HEK293 (cell line): ENCODE data around the gene ARSB.

Experiments
- GFI1B ChIP-seq: fragments of 450-650 bp; formaldehyde crosslinking; IDR thresholded peaks from 2 replicates; pipeline ENCODE4 v1.5.1; 2016; ENCODE audit warnings: missing biosample characterization, missing genetic modification characterization
- SP2 ChIP-seq: fragments of 450-650 bp; formaldehyde crosslinking; IDR thresholded peaks from 2 replicates; pipeline ENCODE4 v1.5.1; 2016; ENCODE audit warnings: missing biosample characterization, missing genetic modification characterization
- ZIC2 ChIP-seq: fragments of 450-650 bp; formaldehyde crosslinking; IDR thresholded peaks from 2 replicates; pipeline ENCODE4 v1.5.1; 2016; ENCODE audit warnings: missing biosample characterization, missing genetic modification characterization
- ZNF112 ChIP-seq: fragments of 450-650 bp; formaldehyde crosslinking; IDR thresholded peaks from 2 replicates; pipeline ENCODE4 v1.5.0; 2017; ENCODE audit warnings: missing biosample characterization, missing genetic modification characterization
- ZNF132 ChIP-seq: fragments of 450-650 bp; formaldehyde crosslinking; IDR thresholded peaks from 2 replicates; pipeline ENCODE4 v1.5.1; 2017; ENCODE audit warnings: missing biosample characterization, missing genetic modification characterization, borderline replicate concordance
- ZNF19 ChIP-seq: fragments of 450-650 bp; formaldehyde crosslinking; IDR thresholded peaks from 2 replicates; pipeline ENCODE4; 2016; ENCODE audit warnings: missing biosample characterization, missing genetic modification characterization, low read depth
- ZNF202 ChIP-seq: fragments of 450-650 bp; formaldehyde crosslinking; IDR thresholded peaks from 2 replicates; pipeline ENCODE4 v1.5.1; 2016; ENCODE audit warnings: missing biosample characterization, missing genetic modification characterization, borderline replicate concordance
- ZNF221 ChIP-seq: fragments of 450-650 bp; formaldehyde crosslinking; IDR thresholded peaks from 2 replicates; pipeline ENCODE4 v1.5.1; 2017; ENCODE audit warnings: missing biosample characterization, missing genetic modification characterization, borderline replicate concordance
- ZNF239 ChIP-seq: fragments of 450-650 bp; formaldehyde crosslinking; IDR thresholded peaks from 2 replicates; pipeline ENCODE4 v1.5.1; 2016; ENCODE audit warnings: missing biosample characterization, missing genetic modification characterization
- ZNF324 ChIP-seq: fragments of 450-650 bp; formaldehyde crosslinking; IDR thresholded peaks from 2 replicates; pipeline ENCODE4 v1.5.1; 2016; ENCODE audit warnings: missing biosample characterization, missing genetic modification characterization
- ZNF341 ChIP-seq: fragments of 450-650 bp; formaldehyde crosslinking; IDR thresholded peaks from 2 replicates; pipeline ENCODE4; 2016; ENCODE audit warnings: low read depth, missing biosample characterization, missing genetic modification characterization
- ZNF366 ChIP-seq: fragments of 450-650 bp; formaldehyde crosslinking; conservative IDR thresholded peaks from 2 replicates; pipeline ENCODE4 v1.5.1; 2016; ENCODE audit warnings: missing biosample characterization, missing genetic modification characterization
- ZNF423 ChIP-seq: fragments of 450-650 bp; formaldehyde crosslinking; IDR thresholded peaks from 2 replicates; pipeline ENCODE4 v1.5.1; 2016; ENCODE audit warnings: missing biosample characterization, missing genetic modification characterization
- ZNF510 ChIP-seq: fragments of 450-650 bp; formaldehyde crosslinking; IDR thresholded peaks from 2 replicates; pipeline ENCODE4 v1.5.1; 2018; ENCODE audit warnings: mild to moderate bottlenecking, missing genetic modification characterization, missing biosample characterization; ENCODE audit not compliant: insufficient replicate concordance
- ZNF521 ChIP-seq: fragments of 450-650 bp; formaldehyde crosslinking; IDR thresholded peaks from 2 replicates; pipeline ENCODE4 v1.5.1; 2017; ENCODE audit warnings: missing biosample characterization, mild to moderate bottlenecking, missing genetic modification characterization
- ZNF558 ChIP-seq: fragments of 450-650 bp; formaldehyde crosslinking; IDR thresholded peaks from 2 replicates; pipeline ENCODE4 v1.5.1; 2016; ENCODE audit warnings: missing biosample characterization, missing genetic modification characterization
- ZNF561 ChIP-seq: fragments of 450-650 bp; IDR thresholded peaks from 2 replicates; pipeline ENCODE4 v1.5.1; 2018; ENCODE audit warnings: missing biosample characterization, missing genetic modification characterization, borderline replicate concordance
- ZNF596 ChIP-seq: fragments of 450-650 bp; IDR thresholded peaks from 2 replicates; pipeline ENCODE4 v1.5.0; 2018; ENCODE audit warnings: missing biosample characterization, mild to moderate bottlenecking, missing genetic modification characterization, moderate library complexity
- ZNF626 ChIP-seq: fragments of 450-650 bp; sonication (Bioruptor Pico); formaldehyde crosslinking; IDR thresholded peaks from 2 replicates; pipeline ENCODE4 v1.5.1; 2018; ENCODE audit warnings: missing biosample characterization, missing genetic modification characterization, inconsistent platforms
- ZNF768 ChIP-seq: fragments of 450-650 bp; formaldehyde crosslinking; IDR thresholded peaks from 2 replicates; pipeline ENCODE4 v1.5.1; 2018; ENCODE audit warnings: missing biosample characterization, mild to moderate bottlenecking, missing genetic modification characterization
- ZNF792 ChIP-seq: fragments of 450-650 bp; formaldehyde crosslinking; IDR thresholded peaks from 2 replicates; pipeline ENCODE4 v1.5.1; 2016; ENCODE audit warnings: missing biosample characterization, missing genetic modification characterization
- TF ChIP-seq, protein P1 (sequence below): fragments of 450-650 bp; formaldehyde crosslinking; IDR thresholded peaks from 2 replicates; pipeline ENCODE4 v1.5.0; 2017; ENCODE audit warnings: missing biosample characterization, missing genetic modification characterization, borderline replicate concordance
- TF ChIP-seq, protein P2 (sequence below): fragments of 450-650 bp; formaldehyde crosslinking; IDR thresholded peaks from 2 replicates; pipeline ENCODE4 v1.5.1; 2016; ENCODE audit warnings: missing biosample characterization, missing genetic modification characterization
- TF ChIP-seq, protein P3 (sequence below): fragments of 450-650 bp; formaldehyde crosslinking; IDR thresholded peaks from 2 replicates; pipeline ENCODE4 v1.5.1; 2017; ENCODE audit warnings: missing biosample characterization, missing genetic modification characterization
- TF ChIP-seq, protein P4 (sequence below): fragments of 450-650 bp; formaldehyde crosslinking; IDR thresholded peaks from 2 replicates; pipeline ENCODE4 v1.5.1; 2016; ENCODE audit warnings: missing biosample characterization, missing genetic modification characterization, borderline replicate concordance
- TF ChIP-seq, protein P5 (sequence below): fragments of 450-650 bp; formaldehyde crosslinking; IDR thresholded peaks from 2 replicates; pipeline ENCODE4 v1.5.1; 2016; ENCODE audit warnings: missing biosample characterization, missing genetic modification characterization
- TF ChIP-seq, protein P6 (sequence below): fragments of 450-650 bp; formaldehyde crosslinking; IDR thresholded peaks from 2 replicates; pipeline ENCODE4 v1.5.1; 2016; ENCODE audit warnings: missing biosample characterization, missing genetic modification characterization
- TF ChIP-seq, protein P7 (sequence below): fragments of 450-650 bp; formaldehyde crosslinking; IDR thresholded peaks from 2 replicates; pipeline ENCODE4 v1.5.1; 2016; ENCODE audit warnings: missing biosample characterization, missing genetic modification characterization

ARSB gene

DNA sequence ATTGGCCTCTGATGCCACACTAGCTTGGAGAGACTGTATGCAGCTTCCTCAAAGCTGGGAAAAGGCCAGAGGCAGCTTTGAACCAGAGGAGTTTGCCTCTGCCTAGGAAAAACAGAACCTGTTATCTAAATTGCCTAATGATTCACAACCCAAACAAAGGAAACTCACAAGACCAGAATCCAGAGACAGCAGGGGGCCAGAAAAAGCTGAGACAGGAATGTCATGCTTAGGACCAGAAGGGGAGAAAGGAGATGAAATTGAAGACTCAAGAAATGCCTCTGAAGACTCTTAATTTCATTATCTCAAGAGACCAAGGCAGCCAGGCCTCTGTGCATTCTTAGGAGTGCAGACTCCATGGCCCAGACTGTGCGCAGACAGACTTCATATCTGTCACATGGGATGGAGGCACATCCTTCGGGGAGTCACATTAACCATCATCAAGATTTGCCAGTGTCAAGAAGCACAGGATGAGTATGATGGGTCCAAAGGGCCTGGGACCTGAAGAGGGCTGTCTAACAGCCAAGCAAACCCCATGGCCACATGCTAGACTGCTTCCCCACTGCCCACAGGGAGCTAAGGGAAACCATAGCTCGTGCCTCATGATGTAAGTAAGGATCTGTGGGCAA lies 57.3 kb downstream of the ARSB start (continued):
- TF ChIP-seq, protein P1, sequence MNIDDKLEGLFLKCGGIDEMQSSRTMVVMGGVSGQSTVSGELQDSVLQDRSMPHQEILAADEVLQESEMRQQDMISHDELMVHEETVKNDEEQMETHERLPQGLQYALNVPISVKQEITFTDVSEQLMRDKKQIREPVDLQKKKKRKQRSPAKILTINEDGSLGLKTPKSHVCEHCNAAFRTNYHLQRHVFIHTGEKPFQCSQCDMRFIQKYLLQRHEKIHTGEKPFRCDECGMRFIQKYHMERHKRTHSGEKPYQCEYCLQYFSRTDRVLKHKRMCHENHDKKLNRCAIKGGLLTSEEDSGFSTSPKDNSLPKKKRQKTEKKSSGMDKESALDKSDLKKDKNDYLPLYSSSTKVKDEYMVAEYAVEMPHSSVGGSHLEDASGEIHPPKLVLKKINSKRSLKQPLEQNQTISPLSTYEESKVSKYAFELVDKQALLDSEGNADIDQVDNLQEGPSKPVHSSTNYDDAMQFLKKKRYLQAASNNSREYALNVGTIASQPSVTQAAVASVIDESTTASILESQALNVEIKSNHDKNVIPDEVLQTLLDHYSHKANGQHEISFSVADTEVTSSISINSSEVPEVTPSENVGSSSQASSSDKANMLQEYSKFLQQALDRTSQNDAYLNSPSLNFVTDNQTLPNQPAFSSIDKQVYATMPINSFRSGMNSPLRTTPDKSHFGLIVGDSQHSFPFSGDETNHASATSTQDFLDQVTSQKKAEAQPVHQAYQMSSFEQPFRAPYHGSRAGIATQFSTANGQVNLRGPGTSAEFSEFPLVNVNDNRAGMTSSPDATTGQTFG = no peak
- TF ChIP-seq, protein P2, sequence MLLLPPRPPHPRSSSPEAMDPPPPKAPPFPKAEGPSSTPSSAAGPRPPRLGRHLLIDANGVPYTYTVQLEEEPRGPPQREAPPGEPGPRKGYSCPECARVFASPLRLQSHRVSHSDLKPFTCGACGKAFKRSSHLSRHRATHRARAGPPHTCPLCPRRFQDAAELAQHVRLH (tag by site-specific recombination) = peak; percentile 74; the same call in 1 of the 2 replicates
- TF ChIP-seq ZNF112 (tag by site-specific recombination) (no peak), ZNF366 (tag by site-specific recombination) (peak; percentile 76), ZNF561 (tag by site-specific recombination) (no peak), ZNF558 (tag by site-specific recombination) (no peak), ZNF202 (tag by site-specific recombination) (no peak), ZNF239 (tag by site-specific recombination) (no peak), ZNF510 (tag by site-specific recombination) (no peak), ZNF423 (no peak), ZIC2 (peak; percentile 80), ZNF324 (tag by site-specific recombination) (no peak), SP2 (tag by site-specific recombination) (no peak), ZNF768 (no peak), GFI1B (tag by site-specific recombination) (0 out of 2 replicates have a peak, but pooled peaks have one; percentile 11), ZNF521 (tag by site-specific recombination) (no peak), ZNF221 (tag by site-specific recombination) (no peak), ZNF19 (tag by site-specific recombination) (no peak), ZNF626 (no peak), ZNF132 (tag by site-specific recombination) (no peak), ZNF596 (tag by site-specific recombination) (no peak), ZNF792 (tag by site-specific recombination) (no peak), ZNF341 (tag by site-specific recombination) (no peak)
- TF ChIP-seq, protein P3, sequence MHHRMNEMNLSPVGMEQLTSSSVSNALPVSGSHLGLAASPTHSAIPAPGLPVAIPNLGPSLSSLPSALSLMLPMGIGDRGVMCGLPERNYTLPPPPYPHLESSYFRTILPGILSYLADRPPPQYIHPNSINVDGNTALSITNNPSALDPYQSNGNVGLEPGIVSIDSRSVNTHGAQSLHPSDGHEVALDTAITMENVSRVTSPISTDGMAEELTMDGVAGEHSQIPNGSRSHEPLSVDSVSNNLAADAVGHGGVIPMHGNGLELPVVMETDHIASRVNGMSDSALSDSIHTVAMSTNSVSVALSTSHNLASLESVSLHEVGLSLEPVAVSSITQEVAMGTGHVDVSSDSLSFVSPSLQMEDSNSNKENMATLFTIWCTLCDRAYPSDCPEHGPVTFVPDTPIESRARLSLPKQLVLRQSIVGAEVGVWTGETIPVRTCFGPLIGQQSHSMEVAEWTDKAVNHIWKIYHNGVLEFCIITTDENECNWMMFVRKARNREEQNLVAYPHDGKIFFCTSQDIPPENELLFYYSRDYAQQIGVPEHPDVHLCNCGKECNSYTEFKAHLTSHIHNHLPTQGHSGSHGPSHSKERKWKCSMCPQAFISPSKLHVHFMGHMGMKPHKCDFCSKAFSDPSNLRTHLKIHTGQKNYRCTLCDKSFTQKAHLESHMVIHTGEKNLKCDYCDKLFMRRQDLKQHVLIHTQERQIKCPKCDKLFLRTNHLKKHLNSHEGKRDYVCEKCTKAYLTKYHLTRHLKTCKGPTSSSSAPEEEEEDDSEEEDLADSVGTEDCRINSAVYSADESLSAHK = peak; percentile 59; the same call in 1 of the 2 replicates
- TF ChIP-seq, protein P4, sequence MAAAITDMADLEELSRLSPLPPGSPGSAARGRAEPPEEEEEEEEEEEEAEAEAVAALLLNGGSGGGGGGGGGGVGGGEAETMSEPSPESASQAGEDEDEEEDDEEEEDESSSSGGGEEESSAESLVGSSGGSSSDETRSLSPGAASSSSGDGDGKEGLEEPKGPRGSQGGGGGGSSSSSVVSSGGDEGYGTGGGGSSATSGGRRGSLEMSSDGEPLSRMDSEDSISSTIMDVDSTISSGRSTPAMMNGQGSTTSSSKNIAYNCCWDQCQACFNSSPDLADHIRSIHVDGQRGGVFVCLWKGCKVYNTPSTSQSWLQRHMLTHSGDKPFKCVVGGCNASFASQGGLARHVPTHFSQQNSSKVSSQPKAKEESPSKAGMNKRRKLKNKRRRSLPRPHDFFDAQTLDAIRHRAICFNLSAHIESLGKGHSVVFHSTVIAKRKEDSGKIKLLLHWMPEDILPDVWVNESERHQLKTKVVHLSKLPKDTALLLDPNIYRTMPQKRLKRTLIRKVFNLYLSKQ (tag by site-specific recombination) = no peak
- TF ChIP-seq, protein P5, sequence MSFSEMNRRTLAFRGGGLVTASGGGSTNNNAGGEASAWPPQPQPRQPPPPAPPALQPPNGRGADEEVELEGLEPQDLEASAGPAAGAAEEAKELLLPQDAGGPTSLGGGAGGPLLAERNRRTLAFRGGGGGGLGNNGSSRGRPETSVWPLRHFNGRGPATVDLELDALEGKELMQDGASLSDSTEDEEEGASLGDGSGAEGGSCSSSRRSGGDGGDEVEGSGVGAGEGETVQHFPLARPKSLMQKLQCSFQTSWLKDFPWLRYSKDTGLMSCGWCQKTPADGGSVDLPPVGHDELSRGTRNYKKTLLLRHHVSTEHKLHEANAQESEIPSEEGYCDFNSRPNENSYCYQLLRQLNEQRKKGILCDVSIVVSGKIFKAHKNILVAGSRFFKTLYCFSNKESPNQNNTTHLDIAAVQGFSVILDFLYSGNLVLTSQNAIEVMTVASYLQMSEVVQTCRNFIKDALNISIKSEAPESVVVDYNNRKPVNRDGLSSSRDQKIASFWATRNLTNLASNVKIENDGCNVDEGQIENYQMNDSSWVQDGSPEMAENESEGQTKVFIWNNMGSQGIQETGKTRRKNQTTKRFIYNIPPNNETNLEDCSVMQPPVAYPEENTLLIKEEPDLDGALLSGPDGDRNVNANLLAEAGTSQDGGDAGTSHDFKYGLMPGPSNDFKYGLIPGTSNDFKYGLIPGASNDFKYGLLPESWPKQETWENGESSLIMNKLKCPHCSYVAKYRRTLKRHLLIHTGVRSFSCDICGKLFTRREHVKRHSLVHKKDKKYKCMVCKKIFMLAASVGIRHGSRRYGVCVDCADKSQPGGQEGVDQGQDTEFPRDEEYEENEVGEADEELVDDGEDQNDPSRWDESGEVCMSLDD = no peak
- TF ChIP-seq, protein P6, sequence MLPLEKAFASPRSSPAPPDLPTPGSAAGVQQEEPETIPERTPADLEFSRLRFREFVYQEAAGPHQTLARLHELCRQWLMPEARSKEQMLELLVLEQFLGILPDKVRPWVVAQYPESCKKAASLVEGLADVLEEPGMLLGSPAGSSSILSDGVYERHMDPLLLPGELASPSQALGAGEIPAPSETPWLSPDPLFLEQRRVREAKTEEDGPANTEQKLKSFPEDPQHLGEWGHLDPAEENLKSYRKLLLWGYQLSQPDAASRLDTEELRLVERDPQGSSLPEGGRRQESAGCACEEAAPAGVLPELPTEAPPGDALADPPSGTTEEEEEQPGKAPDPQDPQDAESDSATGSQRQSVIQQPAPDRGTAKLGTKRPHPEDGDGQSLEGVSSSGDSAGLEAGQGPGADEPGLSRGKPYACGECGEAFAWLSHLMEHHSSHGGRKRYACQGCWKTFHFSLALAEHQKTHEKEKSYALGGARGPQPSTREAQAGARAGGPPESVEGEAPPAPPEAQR = no peak
- TF ChIP-seq, protein P7, sequence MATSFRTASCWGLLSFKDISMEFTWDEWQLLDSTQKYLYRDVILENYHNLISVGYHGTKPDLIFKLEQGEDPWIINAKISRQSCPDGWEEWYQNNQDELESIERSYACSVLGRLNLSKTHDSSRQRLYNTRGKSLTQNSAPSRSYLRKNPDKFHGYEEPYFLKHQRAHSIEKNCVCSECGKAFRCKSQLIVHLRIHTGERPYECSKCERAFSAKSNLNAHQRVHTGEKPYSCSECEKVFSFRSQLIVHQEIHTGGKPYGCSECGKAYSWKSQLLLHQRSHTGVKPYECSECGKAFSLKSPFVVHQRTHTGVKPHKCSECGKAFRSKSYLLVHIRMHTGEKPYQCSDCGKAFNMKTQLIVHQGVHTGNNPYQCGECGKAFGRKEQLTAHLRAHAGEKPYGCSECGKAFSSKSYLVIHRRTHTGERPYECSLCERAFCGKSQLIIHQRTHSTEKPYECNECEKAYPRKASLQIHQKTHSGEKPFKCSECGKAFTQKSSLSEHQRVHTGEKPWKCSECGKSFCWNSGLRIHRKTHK (tag by site-specific recombination) = no peak
